Loucy (cell line): ENCODE data around the gene ETAA1.

ENCODE experiments used
- CTCF ChIP-seq: fragments of 200-600 bp; sonication (generic); conservative IDR thresholded peaks from 2 replicates; pipeline ENCODE4 v1.5.1; 2014; ENCODE audit warnings: mild to moderate bottlenecking, antibody characterized with exemption, low read length
- EZH2phosphoT487 ChIP-seq: fragments of 200-600 bp; IDR thresholded peaks from 2 replicates; pipeline ENCODE4 v1.6.1; 2018; ENCODE audit warnings: antibody characterized with exemption, mild to moderate bottlenecking, moderate library complexity, borderline replicate concordance

DNA sequence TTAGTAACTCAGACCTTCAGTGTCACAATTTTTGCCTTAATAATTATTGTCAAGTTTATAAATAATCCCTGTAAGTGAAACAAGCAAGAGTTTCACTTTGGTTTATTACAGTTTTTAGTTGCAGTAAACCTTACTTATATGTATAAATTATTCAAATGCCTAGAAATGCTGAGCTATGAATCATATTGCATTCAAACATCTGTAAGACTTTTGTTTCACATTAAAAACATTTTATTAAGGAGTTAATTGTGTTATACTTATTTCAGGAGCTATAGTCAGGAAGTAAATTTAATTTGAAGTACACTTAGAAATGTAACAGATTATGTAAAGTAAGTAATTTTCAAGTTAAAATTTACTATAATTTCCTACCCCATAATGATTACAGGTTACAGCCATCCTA is 3.9 kb upstream of the ETAA1 start:
- TF ChIP-seq CTCF (no peak), EZH2phosphoT487 (no peak)
